ENCODE measurements around the gene AKAP11. TPM values are rescaled to one million over a fixed set of nuclear protein-coding genes. Genes with fewer than 3 reads are reported as not detected.
"Not testable (repeated sequence)": the region's sequence is repeated elsewhere in the genome, so short reads cannot be mapped to it uniquely, and the experiment has no call there.

AKAP11 gene
- total RNA-seq (2021) = 24.0 and 24.1 TPM in 2 replicates
- Bru-seq, nascent RNA = percentile 84 among the genes with signal in this experiment
- BruChase-seq, experiment 1, labeled RNA remaining after a 2-hour chase = percentile 91 among the genes with signal in this experiment
- percentile 93 among the genes with signal in this experiment for BruChase-seq, experiment 2, labeled RNA remaining after a 6-hour chase
- long read RNA-seq, full-length matches to known transcripts = 1 of 4 reads
- long read RNA-seq, partial matches to known transcripts = 1 of 4 reads
- long read RNA-seq, other reads (novel, unspliced or antisense) = 2 of 4 reads

GRCh38 chr13:42272115-42272803, at the start of gene AKAP11:
Gene AKAP11, plus strand, starts transcription at chr13:42272152. Its CDS starts 14,197 bp downstream, at chr13:42286349.
- ChIA-PET POLR2A (ENCODE audit: low non-redundant PET) (interaction anchor here (0.7 kb wide), 1 partner anchor 450 kb away, joined by 4 read pairs; no protein-coding TSS in a partner anchor), CTCF (interaction anchor here (0.6 kb wide), 1 partner anchor 337 kb away, joined by 3 read pairs; no protein-coding TSS in a partner anchor)
- no peaks in the 10 kb centered on the region for H3K36me3 ChIP-seq (ENCODE audit: insufficient read depth, low read length, poor library complexity, severe bottlenecking)
- peaks cover 11% of the 10 kb centered on the region for H3K9me3 ChIP-seq (ENCODE audit: low read depth, low read length, poor library complexity, severe bottlenecking)
- no TSS peak for BruUV-seq (replicated peaks)
- H3K4me1 ChIP-seq (ENCODE audit: insufficient read depth, low read length, poor library complexity, severe bottlenecking) = peaks cover 11% of the 10 kb centered on the region
- DNase-seq (ENCODE audit: low spot score) = peak; percentile 65
- intact Hi-C loops (cut with micrococcal nuclease; ENCODE audit: unreplicated experiment) = no loop called here
- H3K27me3 ChIP-seq (replicated peaks; ENCODE audit: insufficient read depth, low read depth, low read length, poor library complexity) = no peaks in the 10 kb centered on the region
- peak within 1 kb of the TSS; percentile 80 for H3K4me3 ChIP-seq (ENCODE audit: low read depth, low read length, poor library complexity, severe bottlenecking)
- peak within 1 kb of the TSS; percentile 76 for H3K27ac ChIP-seq (ENCODE audit: low read depth, low read length, poor library complexity, severe bottlenecking)
- TF ChIP-seq EZH2 (IDR thresholded peaks at IDR 0.05; ENCODE audit: borderline replicate concordance, low read depth, low read length, poor library complexity, severe bottlenecking) (no peak), CTCF (conservative IDR thresholded peaks at IDR 0.05; ENCODE audit: low read depth, low read length) (no peak)

- Histone ChIP-seq H3K9me3 (ENCODE audit: low read depth, low read length, poor library complexity, severe bottlenecking) (no peaks in the 10 kb centered on the region), H3K36me3 (ENCODE audit: insufficient read depth, low read length, poor library complexity, severe bottlenecking) (no peaks in the 10 kb centered on the region), H3K27me3 (replicated peaks; ENCODE audit: insufficient read depth, low read depth, low read length, poor library complexity) (no peaks in the 10 kb centered on the region), H3K27ac (ENCODE audit: low read depth, low read length, poor library complexity, severe bottlenecking) (no peak overlapping the region), H3K4me3 (ENCODE audit: low read depth, low read length, poor library complexity, severe bottlenecking) (no peak overlapping the region), H3K4me1 (ENCODE audit: insufficient read depth, low read length, poor library complexity, severe bottlenecking) (peaks cover 10% of the 10 kb centered on the region)
- ChIA-PET POLR2A (ENCODE audit: low non-redundant PET) (no interaction called here), CTCF (no interaction called here)
- TF ChIP-seq CTCF (conservative IDR thresholded peaks at IDR 0.05; ENCODE audit: low read depth, low read length) (no peak), EZH2 (IDR thresholded peaks at IDR 0.05; ENCODE audit: borderline replicate concordance, low read depth, low read length, poor library complexity, severe bottlenecking) (no peak)
- BruUV-seq (replicated peaks) = no TSS peak
- no peak for DNase-seq (ENCODE audit: low spot score)
- intact Hi-C loops (cut with micrococcal nuclease; ENCODE audit: unreplicated experiment) = no loop called here
Measured at GRCh38 chr13:42223681-42224080, 48.3 kb upstream of the AKAP11 start.

GRCh38 chr13:42225051-42225450, 46.9 kb upstream of the AKAP11 start:
- Histone ChIP-seq H3K27ac (ENCODE audit: low read depth, low read length, poor library complexity, severe bottlenecking) (no peak overlapping the region), H3K4me3 (ENCODE audit: low read depth, low read length, poor library complexity, severe bottlenecking) (no peak overlapping the region), H3K36me3 (ENCODE audit: insufficient read depth, low read length, poor library complexity, severe bottlenecking) (no peaks in the 10 kb centered on the region), H3K27me3 (replicated peaks; ENCODE audit: insufficient read depth, low read depth, low read length, poor library complexity) (no peaks in the 10 kb centered on the region), H3K9me3 (ENCODE audit: low read depth, low read length, poor library complexity, severe bottlenecking) (no peaks in the 10 kb centered on the region), H3K4me1 (ENCODE audit: insufficient read depth, low read length, poor library complexity, severe bottlenecking) (peaks cover 19% of the 10 kb centered on the region)
- BruUV-seq (replicated peaks) = no TSS peak
- TF ChIP-seq CTCF (conservative IDR thresholded peaks at IDR 0.05; ENCODE audit: low read depth, low read length) (no peak), EZH2 (IDR thresholded peaks at IDR 0.05; ENCODE audit: borderline replicate concordance, low read depth, low read length, poor library complexity, severe bottlenecking) (no peak)
- no peak for DNase-seq (ENCODE audit: low spot score)
- ChIA-PET CTCF (no interaction called here), POLR2A (ENCODE audit: low non-redundant PET) (no interaction called here)
- intact Hi-C loops (cut with micrococcal nuclease; ENCODE audit: unreplicated experiment) = no loop called here

- H3K4me3 ChIP-seq (ENCODE audit: low read depth, low read length, poor library complexity, severe bottlenecking); intact Hi-C loops (cut with micrococcal nuclease; ENCODE audit: unreplicated experiment); H3K27ac ChIP-seq (ENCODE audit: low read depth, low read length, poor library complexity, severe bottlenecking); H3K9me3 ChIP-seq (ENCODE audit: low read depth, low read length, poor library complexity, severe bottlenecking); CTCF ChIA-PET; BruUV-seq (replicated peaks); POLR2A ChIA-PET (ENCODE audit: low non-redundant PET); H3K36me3 ChIP-seq (ENCODE audit: insufficient read depth, low read length, poor library complexity, severe bottlenecking); H3K27me3 ChIP-seq (replicated peaks; ENCODE audit: insufficient read depth, low read depth, low read length, poor library complexity); DNase-seq (ENCODE audit: low spot score): not testable (repeated sequence)
- peaks cover 19% of the 10 kb centered on the region for H3K4me1 ChIP-seq (ENCODE audit: insufficient read depth, low read length, poor library complexity, severe bottlenecking)
Measured at GRCh38 chr13:42226759-42227158, 45.2 kb upstream of the AKAP11 start.
